ENCODE data around the gene ANKRD35. TPM values are rescaled to one million over a fixed set of nuclear protein-coding genes. Genes with fewer than 3 reads are reported as not detected.

ANKRD35 gene
- total and polyA plus RNA-seq, 2 of the 8 experiments (the other 6 are each of a cell fraction or from before 2014, with no cell fraction given): 1.6 to 3.0 TPM

DNA sequence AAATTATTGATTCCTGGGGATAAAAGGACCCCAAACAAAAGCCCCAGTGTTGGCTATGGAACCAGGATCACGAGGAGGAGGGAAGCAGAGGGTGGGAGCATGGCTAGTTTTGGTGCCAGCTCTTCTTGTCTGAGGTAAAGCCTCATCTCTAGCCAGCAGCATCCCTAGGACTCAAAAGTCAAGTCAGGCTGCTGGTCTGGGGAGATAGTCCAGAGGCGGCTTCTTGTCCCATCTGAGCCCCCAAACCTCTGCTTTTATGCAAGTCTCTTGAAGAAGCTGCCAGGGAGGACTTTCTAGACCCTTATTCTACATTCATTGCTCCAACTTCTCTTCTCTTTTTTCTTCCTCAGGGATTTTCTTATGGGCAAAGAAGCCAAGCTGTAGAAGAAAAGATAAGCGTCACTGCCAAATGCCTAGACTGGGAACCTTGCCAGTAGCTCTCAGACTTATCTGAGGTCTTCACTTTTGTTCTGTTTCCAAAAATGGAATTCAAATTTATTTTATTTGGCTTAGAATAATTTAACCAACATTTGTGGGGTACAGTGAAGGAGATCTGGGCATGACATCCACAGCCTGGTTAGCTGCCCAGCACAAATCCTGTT, 6.9 kb upstream of the ANKRD35 start:
- no peak for TF ChIP-seq ASH2L (IDR thresholded peaks at IDR 0.05; ENCODE audit: low read length)
- TF ChIP-seq, protein P1, sequence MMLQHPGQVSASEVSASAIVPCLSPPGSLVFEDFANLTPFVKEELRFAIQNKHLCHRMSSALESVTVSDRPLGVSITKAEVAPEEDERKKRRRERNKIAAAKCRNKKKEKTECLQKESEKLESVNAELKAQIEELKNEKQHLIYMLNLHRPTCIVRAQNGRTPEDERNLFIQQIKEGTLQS (IDR thresholded peaks at IDR 0.05; ENCODE audit: insufficient read depth, low read depth, low read length): no peak
- TF ChIP-seq HDAC6 (IDR thresholded peaks at IDR 0.05; ENCODE audit: low read depth, low read length): no peak
- no peak for TF ChIP-seq RXRA (IDR thresholded peaks at IDR 0.05; ENCODE audit: insufficient read depth, low read depth, low read length)
- TF ChIP-seq TAF1 (IDR thresholded peaks at IDR 0.05; ENCODE audit: low read depth, low read length): no peak
- no peak for TF ChIP-seq CREB1 (IDR thresholded peaks at IDR 0.05)
- no peak for TF ChIP-seq TAF7 (optimal IDR thresholded peaks at IDR 0.05; ENCODE audit: borderline replicate concordance, low read depth, low read length)
- TF ChIP-seq POU5F1 (IDR thresholded peaks at IDR 0.05; ENCODE audit: low read depth, low read length): no peak
- no peak for TF ChIP-seq POLR2A (IDR thresholded peaks at IDR 0.05; ENCODE audit: control extremely low read depth in 1 of 2, low read depth in 2 of 2, low read length in 2 of 2)
- no peak for TF ChIP-seq RFX5 (IDR thresholded peaks at IDR 0.05; ENCODE audit: borderline replicate concordance, low read depth, low read length)
- TF ChIP-seq GTF2F1 (IDR thresholded peaks at IDR 0.05; ENCODE audit: borderline replicate concordance, low read depth, low read length): no peak
- Histone ChIP-seq H3K9ac (replicated peaks in 1 of 4; ENCODE audit: extremely low read depth in 1 of 4, low read depth in 3 of 4, low read length in 3 of 4) (no peak overlapping the region), H2BK20ac (ENCODE audit: low read length) (no peak overlapping the region), H3K4me3 (ENCODE audit: extremely low read depth in 1 of 4, insufficient read depth in 2 of 4, low read depth in 3 of 4, low read length in 4 of 4) (peak overlapping the region in 3 of 4 experiments; percentile 2 to 48 (median 3); a peak in 3 of 8 replicates), H3K4me2 (ENCODE audit: insufficient read depth in 1 of 2, low read depth in 2 of 2, low read length in 2 of 2) (peak overlapping the region; percentile 30 to 57; a peak in 3 of 4 replicates), H3K9me3 (ENCODE audit: insufficient read depth in 2 of 2, low read depth in 1 of 2, low read length in 1 of 2) (no peaks in the 10 kb centered on the region), H3K4ac (replicated peaks; ENCODE audit: insufficient read length, low read depth, low read length) (no peak overlapping the region), H3K23ac (ENCODE audit: insufficient read length) (no peak overlapping the region), H3K23me2 (ENCODE audit: low read depth, low read length) (no peaks in the 10 kb centered on the region), H3K79me2 (ENCODE audit: control insufficient read depth in 1 of 2, insufficient read depth in 2 of 2, low read length in 2 of 2) (no peaks in the 10 kb centered on the region), H3K36me3 (ENCODE audit: control insufficient read depth in 2 of 4, insufficient read depth in 4 of 4, low read length in 3 of 4) (no peaks in the 10 kb centered on the region), H2AFZ (ENCODE audit: low read length) (peak overlapping the region; percentile 88), H2BK12ac (ENCODE audit: low read depth, low read length) (0 out of 2 replicates have a peak overlapping the region, but pooled peaks have one; percentile 27), H4K8ac (ENCODE audit: extremely low read depth, insufficient read depth, low read length) (no peak overlapping the region), H2BK120ac (replicated peaks; ENCODE audit: low read depth, low read length) (no peak overlapping the region), H2BK15ac (ENCODE audit: low read length) (peak overlapping the region; percentile 19; the same call in 1 of the 2 replicates), H4K20me1 (replicated peaks in 1 of 2; ENCODE audit: control insufficient read depth in 1 of 2, insufficient read depth in 2 of 2, low read length in 2 of 2) (no peaks in the 10 kb centered on the region), H3K14ac (ENCODE audit: insufficient read length) (no peak overlapping the region), H2BK5ac (ENCODE audit: low read depth, low read length) (0 out of 2 replicates have a peak overlapping the region, but pooled peaks have one; percentile 57), H3K18ac (ENCODE audit: extremely low read depth, low read length) (no peak overlapping the region), H2AK5ac (ENCODE audit: low read depth, low read length) (no peak overlapping the region), H4K5ac (ENCODE audit: insufficient read length, low read depth, low read length) (no peak overlapping the region), H4K91ac (replicated peaks; ENCODE audit: insufficient read length, low read length) (no peak overlapping the region), H3K27ac (ENCODE audit: low read depth, low read length) (no peak overlapping the region), H3K79me1 (ENCODE audit: low read depth, low read length) (no peaks in the 10 kb centered on the region), H3K27me3 (replicated peaks in 1 of 4; ENCODE audit: control insufficient read depth in 3 of 4, extremely low read depth in 1 of 4, insufficient read depth in 3 of 4, low read length in 3 of 4) (no peaks in the 10 kb centered on the region), H3K56ac (replicated peaks; ENCODE audit: insufficient read length, low read depth, low read length) (no peak overlapping the region), H3K4me1 (replicated peaks in 1 of 4; ENCODE audit: control insufficient read depth in 3 of 4, insufficient read depth in 4 of 4, low read length in 3 of 4) (peaks cover 0 to 6% (median 4%) of the 10 kb centered on the region in 4 experiments; a peak in 3 of 7 replicates)
- no peak for FAIRE-seq
- 89% methylated on average over 3 of the region's 3 CpGs; no CpG with 5 or more reads in 1 of the 2 experiments for WGBS, 2 experiments (ENCODE audit: extremely low coverage in 1 of 2, insufficient coverage in 1 of 2, insufficient read length in 1 of 2, insufficient replicate concordance in 2 of 2, low coverage in 1 of 2, low lambda C conversion rate in 2 of 2, missing lambda C conversion rate in 1 of 2)
- no peak for DNase-seq (ENCODE audit: low read depth in 1 of 2, low spot score in 2 of 2)
- POLR2A ChIA-PET (ENCODE audit: partially characterized antibody): interaction anchor here (0.5 to 2.1 kb wide), 13 partner anchors 10 to 159 kb away, joined by 3 to 8 read pairs (median 3); partner anchors contain the start of genes NUDT17 and PEX11B
- CTCF ChIA-PET (ENCODE audit: partially characterized antibody): interaction anchor here (0.7 to 8.7 kb wide), 33 partner anchors 9 to 143 kb away, joined by 3 to 146 read pairs (median 8); partner anchors contain the start of genes ANKRD34A, ITGA10, LIX1L and NUDT17

Data from H1 (cell line).